ENCODE results near the gene RHEB.

DNA sequence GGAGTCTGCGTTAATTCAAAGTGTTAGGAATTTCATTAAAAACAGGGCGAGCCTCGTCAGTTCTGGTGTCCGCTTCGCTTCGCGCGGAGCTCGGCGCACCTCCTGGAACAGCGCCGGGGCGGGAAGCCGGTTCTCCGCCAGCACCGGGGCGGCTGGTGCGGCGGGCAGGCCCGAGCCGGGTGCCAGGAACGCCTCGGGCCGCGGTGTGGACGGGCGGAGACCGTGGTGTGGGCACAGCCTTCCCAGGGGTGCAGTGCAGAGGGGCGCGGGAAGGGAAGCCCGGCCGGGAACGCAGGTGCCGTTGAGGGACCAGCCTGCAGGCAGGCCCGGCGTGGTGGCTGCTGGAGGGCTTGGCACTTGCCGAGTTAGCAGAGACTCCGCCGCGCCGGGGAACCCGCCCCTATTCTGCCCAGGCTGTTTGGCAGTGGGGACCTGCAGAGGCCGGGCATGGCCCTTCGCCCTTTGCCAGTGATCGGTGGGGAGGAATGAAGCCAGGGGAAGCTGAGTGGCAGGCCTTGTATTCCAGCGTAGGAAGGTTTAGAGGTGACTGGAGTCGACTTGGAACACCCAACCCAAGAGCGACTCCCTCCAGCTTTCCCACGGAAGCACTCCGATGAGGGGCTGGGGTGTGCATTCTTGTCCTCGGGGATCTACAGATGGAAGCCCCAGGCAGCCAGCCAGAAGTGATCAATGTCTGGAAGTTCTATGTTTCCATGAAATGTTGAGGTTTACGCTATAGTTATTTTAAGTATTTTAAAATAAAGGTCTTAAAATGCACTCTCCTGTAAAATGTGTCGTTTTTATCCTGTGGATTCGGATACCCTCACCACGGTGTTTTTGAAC, 945 bp upstream of the RHEB start:
- TF ChIP-seq GATA2 (CRISPR knock-in tag; IDR thresholded peaks at IDR 0.05): no peak
- TF ChIP-seq TEAD4 (IDR thresholded peaks at IDR 0.05; ENCODE audit: borderline replicate concordance, insufficient read depth): no peak
- no peak for TF ChIP-seq FOXM1 (IDR thresholded peaks at IDR 0.05; ENCODE audit: low read depth)
- TF ChIP-seq CHD2 (IDR thresholded peaks at IDR 0.05; ENCODE audit: low read length, partially characterized antibody): no peak
- no peak; the same call in 1 of the 2 replicates for TF ChIP-seq TCF12 (IDR thresholded peaks at IDR 0.05)
